B cell (primary cell): Measurements from ENCODE around the gene CRIM1. TPM values are rescaled to one million over a fixed set of nuclear protein-coding genes. Genes with fewer than 3 reads are reported as not detected.

Experiments
- ATAC-seq: fragments of 200-7000 bp; cut with Tn5 transposase; one replicate; pipeline ENCODE4 v1.10.0; 2021; ENCODE audit warnings: low read depth, mild to moderate bottlenecking, moderate number of reproducible peaks, moderate library complexity
- CTCF ChIA-PET: fragments of 350-600 bp; sonication (Branson Sonifier 250); formaldehyde crosslinking; loops from one replicate; lab custom pipeline; 2021; ENCODE audit warnings: antibody characterized with exemption, inconsistent platforms; lab: Charles Lee
- POLR2A ChIA-PET: fragments of 350-600 bp; sonication (Branson Sonifier 250); formaldehyde crosslinking; loops from one replicate; lab custom pipeline; 2021; ENCODE audit warnings: antibody characterized with exemption; lab: Charles Lee
- DNase-seq: peaks from one replicate; pipeline ENCODE4 v3.0.0; 2013
- H2AFZ ChIP-seq: 2 replicates; pipeline ENCODE4 v1.6.1; 2012; ENCODE audit warnings: mild to moderate bottlenecking, low read depth, low read length; ENCODE audit not compliant: insufficient read depth, poor library complexity, severe bottlenecking
- H3K27ac ChIP-seq, 2 donors: 1 replicate in 1 of 2; 2 replicates in 1 of 2; pipeline ENCODE4 v1.5.1; 2012 to 2013; ENCODE audit warnings: low read length in 2 of 2, mild to moderate bottlenecking in 2 of 2, moderate library complexity in 1 of 2
- H3K27me3 ChIP-seq, 4 experiments: fragments of 200-600 bp in 1 of 4; sonication (generic) in 1 of 4; replicated peaks in 1 of 4; 1 replicate in 2 of 4; 2 replicates in 2 of 4; pipeline versions ENCODE4 v1.6.1 to v1.7.0; 2013 to 2016; ENCODE audit warnings: low read length in 3 of 4, mild to moderate bottlenecking in 2 of 4, mixed read lengths in 1 of 4, moderate library complexity in 1 of 4; ENCODE audit not compliant: insufficient read depth in 4 of 4, control insufficient read depth in 3 of 4; ENCODE audit errors: control extremely low read depth in 1 of 4
- H3K36me3 ChIP-seq, 2 experiments: replicated peaks in 1 of 2; 1 replicate in 1 of 2; 2 replicates in 1 of 2; pipeline versions ENCODE4 v1.6.1 to v1.7.1; 2013; ENCODE audit warnings: low read length in 1 of 2; ENCODE audit not compliant: insufficient read depth in 2 of 2, control insufficient read depth in 1 of 2; ENCODE audit errors: control extremely low read depth in 1 of 2, extremely low read depth in 1 of 2
- H3K4me1 ChIP-seq, 2 donors: fragments of 200-600 bp in 1 of 2; sonication (generic) in 1 of 2; 1 replicate in 1 of 2; 2 replicates in 1 of 2; pipeline versions ENCODE4 v1.5.1 to v1.6.1; 2013 to 2017; ENCODE audit warnings: low read length in 2 of 2; ENCODE audit not compliant: control insufficient read depth in 2 of 2, insufficient read depth in 2 of 2
- H3K4me2 ChIP-seq: replicated peaks from 2 replicates; pipeline ENCODE3; 2012; ENCODE audit warnings: mild to moderate bottlenecking, low read depth, low read length; ENCODE audit not compliant: poor library complexity, severe bottlenecking
- H3K4me3 ChIP-seq, 5 experiments: fragments of 200-600 bp in 1 of 5; sonication (generic) in 1 of 5; 1 replicate in 3 of 5; 2 replicates in 2 of 5; pipeline versions ENCODE4 v1.5.1 to v1.7.0; 2011 to 2016; ENCODE audit warnings: low read length in 4 of 5, mild to moderate bottlenecking in 4 of 5, low read depth in 2 of 5, control low read depth in 1 of 5, moderate library complexity in 1 of 5; ENCODE audit not compliant: insufficient read depth in 1 of 5; ENCODE audit errors: control extremely low read depth in 1 of 5, extremely low read depth in 1 of 5
- H3K79me2 ChIP-seq: fragments of 200-600 bp; sonication (generic); one replicate; pipeline ENCODE4 v1.6.0; 2016; ENCODE audit warnings: low read length; ENCODE audit not compliant: control insufficient read depth, insufficient read depth
- H3K9ac ChIP-seq: fragments of 200-600 bp; sonication (generic); 2 replicates; pipeline ENCODE4 v1.6.1; 2017; ENCODE audit warnings: mild to moderate bottlenecking, low read length, moderate library complexity
- H3K9me3 ChIP-seq, 3 donors: one replicate each; pipeline versions ENCODE4 v1.6.1 to v1.7.1; 2013; ENCODE audit warnings: low read length in 2 of 3; ENCODE audit not compliant: control insufficient read depth in 2 of 3, insufficient read depth in 1 of 3; ENCODE audit errors: control extremely low read depth in 1 of 3
- H4K20me1 ChIP-seq: 2 replicates; pipeline ENCODE4 v1.6.0; 2012; ENCODE audit warnings: mild to moderate bottlenecking, low read length; ENCODE audit not compliant: insufficient read depth, control insufficient read depth, poor library complexity, severe bottlenecking
- H3K27ac Mint-ChIP-seq: one replicate; pipeline ENCODE4 v1.8.0; 2021; ENCODE audit warnings: mixed read lengths
- H3K27me3 Mint-ChIP-seq: one replicate; pipeline ENCODE4 v1.8.0; 2021; ENCODE audit warnings: mixed read lengths
- H3K4me1 Mint-ChIP-seq: one replicate; pipeline ENCODE4 v1.8.0; 2021; ENCODE audit warnings: mixed read lengths
- H3K4me3 Mint-ChIP-seq: one replicate; pipeline ENCODE4 v1.8.0; 2021; ENCODE audit warnings: mixed read lengths
- H3K9me3 Mint-ChIP-seq: one replicate; pipeline ENCODE4 v1.8.0; 2022; ENCODE audit warnings: mixed read lengths; ENCODE audit not compliant: insufficient read depth
- CTCF ChIP-seq: fragments of 200-600 bp; IDR thresholded peaks from one replicate; pipeline ENCODE4 v1.8.0; 2022; ENCODE audit warnings: antibody characterized with exemption, mild to moderate bottlenecking
- EZH2 ChIP-seq: IDR thresholded peaks from 2 replicates; pipeline ENCODE4 v1.6.1; 2012; ENCODE audit warnings: borderline replicate concordance, low read depth, mild to moderate bottlenecking, moderate library complexity, low read length; ENCODE audit not compliant: insufficient read depth, poor library complexity, severe bottlenecking
- WGBS: methylation state at CpG from one replicate; pipeline ENCODE4 v1.1.5; 2013; ENCODE audit warnings: missing lambda C conversion rate; ENCODE audit not compliant: insufficient coverage; 5-methylcytosine and 5-hydroxymethylcytosine counted together
- intact Hi-C: fragments of 100-400 bp; cut with micrococcal nuclease; formaldehyde crosslinking; loops from one replicate; pipeline ENCODE4 v1.10.0; 2022
- polyA plus RNA-seq: library from polyadenylated mRNA; depleted of rRNA; stranded (reverse); fragments of >200 nt; gene quantifications from 2 replicates; pipeline ENCODE4 v1.2.3, GENCODE V29; 2012
- total RNA-seq, 2 donors: library from RNA; stranded (reverse); fragments of 120-200 nt in 1 of 2; gene quantifications; 1 replicate in 1 of 2; 2 replicates in 1 of 2; pipeline versions ENCODE4 v1.2.3 to v1.2.4, GENCODE V29; 2013 to 2022

Gene CRIM1
- total and polyA plus RNA-seq, 2 donors (not counting 1 experiment from before 2014, with no cell fraction given) = 1.3 to 5.0 TPM

GRCh38 chr2:36410681-36411080, 55.1 kb downstream of the CRIM1 start:
- Mint-ChIP-seq H3K27me3 (no peaks in the 10 kb centered on the region), H3K9me3 (no peaks in the 10 kb centered on the region), H3K27ac (no peak overlapping the region), H3K4me1 (no peaks in the 10 kb centered on the region), H3K4me3 (no peak overlapping the region)
- WGBS = 51% methylated on average over 2 of the region's 4 CpGs
- no peak for TF ChIP-seq EZH2
- no peak for TF ChIP-seq CTCF
- ChIA-PET CTCF (no interaction called here), POLR2A (no interaction called here)
- no peak overlapping the region for H3K9ac ChIP-seq
- no peaks in the 10 kb centered on the region for H3K9me3 ChIP-seq
- no peak overlapping the region for H3K27ac ChIP-seq
- no peaks in the 10 kb centered on the region for H4K20me1 ChIP-seq
- H3K27me3 ChIP-seq = no peaks in the 10 kb centered on the region
- peaks cover 0 to 4% of the 10 kb centered on the region in 2 donors for H3K4me1 ChIP-seq
- DNase-seq = no peak
- no peaks in the 10 kb centered on the region for H3K79me2 ChIP-seq
- H3K36me3 ChIP-seq = no peaks in the 10 kb centered on the region
- ATAC-seq = no peak
- no peak overlapping the region for H3K4me2 ChIP-seq
- H3K4me3 ChIP-seq = no peak overlapping the region
- H2AFZ ChIP-seq = no peak overlapping the region
- intact Hi-C loops = no loop called here

GRCh38 chr2:36411962-36412444, 56.4 kb downstream of the CRIM1 start:
- Histone ChIP-seq H3K27me3 (no peaks in the 10 kb centered on the region), H3K9me3 (no peaks in the 10 kb centered on the region), H2AFZ (no peak overlapping the region), H4K20me1 (no peaks in the 10 kb centered on the region), H3K4me2 (no peak overlapping the region), H3K4me3 (no peak overlapping the region), H3K9ac (no peak overlapping the region), H3K4me1 (peaks cover 0 to 4% of the 10 kb centered on the region in 2 donors), H3K27ac (no peak overlapping the region), H3K79me2 (no peaks in the 10 kb centered on the region), H3K36me3 (no peaks in the 10 kb centered on the region)
- TF ChIP-seq CTCF = no peak
- TF ChIP-seq EZH2 = no peak
- DNase-seq (no peak), ATAC-seq (no peak)
- no peaks in the 10 kb centered on the region for H3K27me3 Mint-ChIP-seq
- CTCF ChIA-PET = no interaction called here
- 98% methylated on average over 6 of the region's 11 CpGs for WGBS
- no peaks in the 10 kb centered on the region for H3K9me3 Mint-ChIP-seq
- no peak overlapping the region for H3K4me3 Mint-ChIP-seq
- intact Hi-C loops = no loop called here
- no peaks in the 10 kb centered on the region for H3K4me1 Mint-ChIP-seq
- POLR2A ChIA-PET = no interaction called here
- H3K27ac Mint-ChIP-seq = no peak overlapping the region
